PC-3 (cell line): ENCODE data around the gene AEBP2. TPM values are rescaled to one million over a fixed set of nuclear protein-coding genes. Genes with fewer than 3 reads are reported as not detected.

Experiments used
- ATAC-seq: fragments of 200-7000 bp; cut with Tn5 transposase; 2 replicates; pipeline ENCODE4 v1.9.1; 2020; ENCODE audit warnings: mild to moderate bottlenecking, moderate library complexity
- BruUV-seq: library from RNA; stranded (reverse); fragments of 400-500 nt; replicated peaks from 2 replicates; lab custom pipeline; 2021; lab: Mats Ljungman, UMichigan
- CTCF ChIA-PET: fragments of 300-600 bp; sonication (Branson Sonifier 250); formaldehyde crosslinking; loops from one replicate; lab custom pipeline; 2022; ENCODE audit warnings: antibody characterized with exemption; lab: Charles Lee
- POLR2A ChIA-PET: fragments of 300-600 bp; sonication (Branson Sonifier 250); formaldehyde crosslinking; loops from one replicate; lab custom pipeline; 2022; ENCODE audit warnings: antibody characterized with exemption; ENCODE audit not compliant: unreplicated experiment; lab: Charles Lee
- DNase-seq: peaks from one replicate; pipeline ENCODE4 v3.0.0-alpha.2; 2015
- H2AFZ ChIP-seq: fragments of 300-600 bp; sonication (generic); 2 replicates; pipeline ENCODE4 v1.6.0; 2016; ENCODE audit warnings: antibody characterized with exemption, low read length
- H3F3A ChIP-seq: fragments of 300-600 bp; sonication (generic); one replicate; pipeline ENCODE4 v1.6.0; 2017; ENCODE audit warnings: antibody characterized with exemption, low read length, control low read depth, mild to moderate bottlenecking; ENCODE audit not compliant: unreplicated experiment
- H3K27ac ChIP-seq: fragments of 300-600 bp; sonication (generic); 2 replicates; pipeline ENCODE4 v1.5.1; 2016; ENCODE audit warnings: mild to moderate bottlenecking, low read length
- H3K27me3 ChIP-seq: fragments of 300-600 bp; sonication (generic); 2 replicates; pipeline ENCODE4 v1.6.1; 2016; ENCODE audit warnings: low read length, mixed read lengths
- H3K36me3 ChIP-seq: fragments of 300-600 bp; sonication (generic); 2 replicates; pipeline ENCODE4 v1.6.1; 2016; ENCODE audit warnings: low read depth, mixed run types, low read length, mixed read lengths
- H3K4me1 ChIP-seq: fragments of 300-600 bp; sonication (generic); 2 replicates; pipeline ENCODE4 v1.5.1; 2016; ENCODE audit warnings: low read length; ENCODE audit not compliant: insufficient read depth
- H3K4me2 ChIP-seq: fragments of 300-600 bp; sonication (generic); 2 replicates; pipeline ENCODE4 v1.6.0; 2016; ENCODE audit warnings: low read length
- H3K4me3 ChIP-seq: fragments of 300-600 bp; sonication (generic); 2 replicates; pipeline ENCODE4 v1.5.1; 2016; ENCODE audit warnings: mild to moderate bottlenecking, low read length, mixed read lengths
- H3K79me2 ChIP-seq: fragments of 300-600 bp; sonication (generic); 2 replicates; pipeline ENCODE4 v1.6.1; 2017; ENCODE audit warnings: low read length, mixed read lengths
- H3K9ac ChIP-seq: fragments of 300-600 bp; sonication (generic); 2 replicates; pipeline ENCODE4 v1.6.0; 2016; ENCODE audit warnings: mild to moderate bottlenecking, low read length
- H3K9me2 ChIP-seq: fragments of 300-600 bp; sonication (generic); replicated peaks from 2 replicates; pipeline ENCODE4 v1.6.1; 2016; ENCODE audit warnings: mixed run types, low read length, mixed read lengths
- H3K9me3 ChIP-seq: fragments of 300-600 bp; sonication (generic); 2 replicates; pipeline ENCODE4 v1.6.1; 2016; ENCODE audit warnings: low read length, mixed read lengths
- H4K20me1 ChIP-seq: fragments of 300-600 bp; sonication (generic); 2 replicates; pipeline ENCODE4 v1.6.1; 2016; ENCODE audit warnings: low read length, mixed read lengths
- EZH2 ChIP-seq: fragments of 300-600 bp; sonication (generic); IDR thresholded peaks from one replicate; pipeline ENCODE4 v1.6.1; 2017; ENCODE audit warnings: antibody characterized with exemption, mild to moderate bottlenecking, low read length; ENCODE audit not compliant: unreplicated experiment
- EZH2phosphoT487 ChIP-seq: fragments of 300-600 bp; sonication (generic); IDR thresholded peaks from 2 replicates; pipeline ENCODE4 v1.6.1; 2018; ENCODE audit warnings: mild to moderate bottlenecking, antibody characterized with exemption, low read length, borderline replicate concordance
- intact Hi-C: fragments of 100-400 bp; cut with micrococcal nuclease; formaldehyde crosslinking; loops from 2 replicates; pipeline ENCODE4 v1.9.0; 2023
- total RNA-seq: library from RNA; depleted of rRNA; stranded (reverse); fragments of >200 nt; gene quantifications from 2 replicates; pipeline ENCODE4 v1.2.3, GENCODE V29; 2014
- TF ChIP-seq, protein P1 (sequence below): fragments of 300-600 bp; sonication (generic); conservative IDR thresholded peaks from 2 replicates; pipeline ENCODE4 v1.5.1; 2017; ENCODE audit warnings: antibody characterized with exemption, low read depth, mild to moderate bottlenecking, low read length

Gene AEBP2
- total RNA-seq, 1 experiment from 2014 or later, result 10.2 TPM

DNA sequence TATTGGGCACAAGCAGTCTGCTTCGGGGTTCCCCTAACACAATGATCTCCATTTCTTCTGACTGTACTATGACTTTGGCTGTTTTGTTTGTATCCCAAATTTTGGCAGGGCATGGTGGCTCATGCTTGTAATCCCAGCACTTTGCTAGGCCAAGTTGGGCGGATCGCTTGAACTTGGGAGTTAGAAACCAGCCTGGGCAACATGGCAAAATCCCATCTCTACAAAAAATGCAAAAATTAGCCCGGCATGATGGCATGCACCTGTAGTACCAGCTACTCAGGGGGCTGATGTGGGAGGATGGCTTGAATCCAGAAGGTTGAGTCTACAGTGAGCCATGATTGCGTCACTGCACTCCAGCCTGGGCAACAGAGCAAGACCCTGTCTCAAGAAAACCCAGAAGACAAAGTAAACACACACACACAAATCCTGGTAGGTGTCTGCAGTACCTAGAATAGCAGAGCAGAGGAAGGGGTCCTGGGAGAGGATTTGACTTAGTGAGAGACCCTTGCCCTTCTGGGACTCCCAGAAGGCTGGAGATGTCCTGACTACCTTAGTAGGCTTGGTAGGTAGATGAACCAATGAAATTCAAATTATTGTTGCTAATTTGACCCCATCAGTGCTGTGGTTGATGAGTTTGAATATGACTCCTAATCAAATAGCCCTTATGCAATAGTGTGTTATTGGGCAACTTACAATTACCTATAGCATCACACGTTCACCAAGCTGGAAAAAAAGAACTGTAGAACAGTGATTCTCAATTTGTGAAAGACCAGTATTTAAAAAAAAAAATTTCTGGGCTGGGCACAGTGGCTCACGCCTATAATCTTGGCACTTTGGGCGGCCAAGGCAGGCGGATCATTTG is 6.8 kb upstream of the AEBP2 start:
- H3K36me3 ChIP-seq, result no peaks in the 10 kb centered on the region
- no TSS peak for BruUV-seq
- H3K9me2 ChIP-seq, result no peaks in the 10 kb centered on the region
- H3K4me3 ChIP-seq, result no peak overlapping the region
- no peaks in the 10 kb centered on the region for H3K79me2 ChIP-seq
- no peaks in the 10 kb centered on the region for H3K9me3 ChIP-seq
- 0 out of 2 replicates have a peak overlapping the region, but pooled peaks have one; percentile 9 for H3K27ac ChIP-seq
- H3K9ac ChIP-seq, result no peak overlapping the region
- peaks cover 6% of the 10 kb centered on the region; the same call in 1 of the 2 replicates for H3K4me1 ChIP-seq
- no peak for ATAC-seq
- no peaks in the 10 kb centered on the region for H3F3A ChIP-seq
- intact Hi-C loops, result no loop called here
- H3K4me2 ChIP-seq, result no peak overlapping the region
- DNase-seq, result no peak
- ChIA-PET CTCF (no interaction called here), POLR2A (no interaction called here)
- TF ChIP-seq, protein P1, sequence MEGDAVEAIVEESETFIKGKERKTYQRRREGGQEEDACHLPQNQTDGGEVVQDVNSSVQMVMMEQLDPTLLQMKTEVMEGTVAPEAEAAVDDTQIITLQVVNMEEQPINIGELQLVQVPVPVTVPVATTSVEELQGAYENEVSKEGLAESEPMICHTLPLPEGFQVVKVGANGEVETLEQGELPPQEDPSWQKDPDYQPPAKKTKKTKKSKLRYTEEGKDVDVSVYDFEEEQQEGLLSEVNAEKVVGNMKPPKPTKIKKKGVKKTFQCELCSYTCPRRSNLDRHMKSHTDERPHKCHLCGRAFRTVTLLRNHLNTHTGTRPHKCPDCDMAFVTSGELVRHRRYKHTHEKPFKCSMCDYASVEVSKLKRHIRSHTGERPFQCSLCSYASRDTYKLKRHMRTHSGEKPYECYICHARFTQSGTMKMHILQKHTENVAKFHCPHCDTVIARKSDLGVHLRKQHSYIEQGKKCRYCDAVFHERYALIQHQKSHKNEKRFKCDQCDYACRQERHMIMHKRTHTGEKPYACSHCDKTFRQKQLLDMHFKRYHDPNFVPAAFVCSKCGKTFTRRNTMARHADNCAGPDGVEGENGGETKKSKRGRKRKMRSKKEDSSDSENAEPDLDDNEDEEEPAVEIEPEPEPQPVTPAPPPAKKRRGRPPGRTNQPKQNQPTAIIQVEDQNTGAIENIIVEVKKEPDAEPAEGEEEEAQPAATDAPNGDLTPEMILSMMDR, result no peak
- TF ChIP-seq EZH2 (no peak), EZH2phosphoT487 (no peak)
- no peaks in the 10 kb centered on the region for H4K20me1 ChIP-seq
- H2AFZ ChIP-seq, result no peak overlapping the region
- H3K27me3 ChIP-seq, result no peaks in the 10 kb centered on the region

GRCh38 chr12:19434538-19434937 is 4.8 kb upstream of the AEBP2 start:
- no peaks in the 10 kb centered on the region for H4K20me1 ChIP-seq
- DNase-seq, result no peak
- H3K79me2 ChIP-seq, result no peaks in the 10 kb centered on the region
- H3K4me3 ChIP-seq, result no peak overlapping the region
- no peaks in the 10 kb centered on the region for H3K9me3 ChIP-seq
- H3K36me3 ChIP-seq, result no peaks in the 10 kb centered on the region
- no peak overlapping the region for H3K4me2 ChIP-seq
- TF ChIP-seq EZH2, result no peak
- POLR2A ChIA-PET, result no interaction called here
- intact Hi-C loops, result no loop called here
- no peaks in the 10 kb centered on the region for H3K27me3 ChIP-seq
- no peak overlapping the region for H3K9ac ChIP-seq
- CTCF ChIA-PET, result no interaction called here
- no peaks in the 10 kb centered on the region for H3F3A ChIP-seq
- no peaks in the 10 kb centered on the region for H3K9me2 ChIP-seq
- BruUV-seq, result no TSS peak
- peaks cover 6% of the 10 kb centered on the region; the same call in 1 of the 2 replicates for H3K4me1 ChIP-seq
- H2AFZ ChIP-seq, result no peak overlapping the region
- no peak overlapping the region for H3K27ac ChIP-seq
- no peak for ATAC-seq

- H3K4me3 ChIP-seq, result no peak overlapping the region
- BruUV-seq, result no TSS peak
- H3K36me3 ChIP-seq, result no peaks in the 10 kb centered on the region
- H3K9ac ChIP-seq, result no peak overlapping the region
- ATAC-seq (no peak), DNase-seq (no peak)
- H3K27me3 ChIP-seq, result no peaks in the 10 kb centered on the region
- no peak for TF ChIP-seq EZH2phosphoT487
- TF ChIP-seq, protein P1, result no peak
- no peak for TF ChIP-seq EZH2
- H2AFZ ChIP-seq, result no peak overlapping the region
- peaks cover 4% of the 10 kb centered on the region; the same call in 1 of the 2 replicates for H4K20me1 ChIP-seq
- no peak overlapping the region for H3K4me2 ChIP-seq
- H3K27ac ChIP-seq, result no peak overlapping the region
- no peaks in the 10 kb centered on the region for H3K9me2 ChIP-seq
- CTCF ChIA-PET, result no interaction called here
- peaks cover 13% of the 10 kb centered on the region for H3K79me2 ChIP-seq
- H3F3A ChIP-seq, result no peaks in the 10 kb centered on the region
- POLR2A ChIA-PET, result no interaction called here
- H3K4me1 ChIP-seq, result peaks cover 6% of the 10 kb centered on the region; the same call in 1 of the 2 replicates
- intact Hi-C loops, result no loop called here
- H3K9me3 ChIP-seq, result no peaks in the 10 kb centered on the region
Observed at GRCh38 chr12:19435831-19436497, 3.3 kb upstream of the AEBP2 start.
